ENCODE results near the gene SPEM1. TPM values are rescaled to one million over a fixed set of nuclear protein-coding genes. Genes with fewer than 3 reads are reported as not detected.

SPEM1 gene
- total RNA-seq, 1 donor from 2014 or later, result not detected

GRCh38 chr17:7380855-7381683 lies 39.1 kb upstream of the SPEM1 start, which contains the start of gene TNK1:
TNK1 (plus strand) TSS chr17:7381089; CDS start chr17:7382927, 1,838 bp downstream.
- Histone ChIP-seq H3K27me3 (ENCODE audit: control insufficient read depth, insufficient read depth, low read length) (no peaks in the 10 kb centered on the region), H3K36me3 (ENCODE audit: control insufficient read depth, insufficient read depth, low read length) (peaks cover 12% of the 10 kb centered on the region), H3K4me3 (ENCODE audit: low read depth, low read length) (peak within 1 kb of the TSS; percentile 82)
- no peak for TF ChIP-seq CTCF (IDR thresholded peaks at IDR 0.05; ENCODE audit: insufficient read depth, low read length, severe bottlenecking)
- FAIRE-seq (peak; percentile 58), DNase-seq (ENCODE audit: low read depth) (peak; percentile 62)

GRCh38 chr17:7382901-7383300 lies 37.2 kb upstream of the SPEM1 start:
- TF ChIP-seq CTCF (IDR thresholded peaks at IDR 0.05; ENCODE audit: insufficient read depth, low read length, severe bottlenecking), result no peak
- DNase-seq (ENCODE audit: low read depth) (no peak), FAIRE-seq (no peak)
- Histone ChIP-seq H3K4me3 (ENCODE audit: low read depth, low read length) (no peak overlapping the region), H3K36me3 (ENCODE audit: control insufficient read depth, insufficient read depth, low read length) (peaks cover 19% of the 10 kb centered on the region), H3K27me3 (ENCODE audit: control insufficient read depth, insufficient read depth, low read length) (no peaks in the 10 kb centered on the region)

- DNase-seq (ENCODE audit: low read depth) (no peak), FAIRE-seq (no peak)
- Histone ChIP-seq H3K4me3 (ENCODE audit: low read depth, low read length) (no peak overlapping the region), H3K27me3 (ENCODE audit: control insufficient read depth, insufficient read depth, low read length) (no peaks in the 10 kb centered on the region), H3K36me3 (ENCODE audit: control insufficient read depth, insufficient read depth, low read length) (peaks cover 21% of the 10 kb centered on the region)
- no peak for TF ChIP-seq CTCF (IDR thresholded peaks at IDR 0.05; ENCODE audit: insufficient read depth, low read length, severe bottlenecking)
Measured at GRCh38 chr17:7383371-7383741, 36.8 kb upstream of the SPEM1 start.

- no peak for TF ChIP-seq CTCF (IDR thresholded peaks at IDR 0.05; ENCODE audit: insufficient read depth, low read length, severe bottlenecking)
- FAIRE-seq, result no peak
- no peak for DNase-seq (ENCODE audit: low read depth)
- peaks cover 25% of the 10 kb centered on the region for H3K36me3 ChIP-seq (ENCODE audit: control insufficient read depth, insufficient read depth, low read length)
- no peaks in the 10 kb centered on the region for H3K27me3 ChIP-seq (ENCODE audit: control insufficient read depth, insufficient read depth, low read length)
- no peak overlapping the region for H3K4me3 ChIP-seq (ENCODE audit: low read depth, low read length)
Measured at GRCh38 chr17:7383742-7384488, 36.2 kb upstream of the SPEM1 start.

DNA sequence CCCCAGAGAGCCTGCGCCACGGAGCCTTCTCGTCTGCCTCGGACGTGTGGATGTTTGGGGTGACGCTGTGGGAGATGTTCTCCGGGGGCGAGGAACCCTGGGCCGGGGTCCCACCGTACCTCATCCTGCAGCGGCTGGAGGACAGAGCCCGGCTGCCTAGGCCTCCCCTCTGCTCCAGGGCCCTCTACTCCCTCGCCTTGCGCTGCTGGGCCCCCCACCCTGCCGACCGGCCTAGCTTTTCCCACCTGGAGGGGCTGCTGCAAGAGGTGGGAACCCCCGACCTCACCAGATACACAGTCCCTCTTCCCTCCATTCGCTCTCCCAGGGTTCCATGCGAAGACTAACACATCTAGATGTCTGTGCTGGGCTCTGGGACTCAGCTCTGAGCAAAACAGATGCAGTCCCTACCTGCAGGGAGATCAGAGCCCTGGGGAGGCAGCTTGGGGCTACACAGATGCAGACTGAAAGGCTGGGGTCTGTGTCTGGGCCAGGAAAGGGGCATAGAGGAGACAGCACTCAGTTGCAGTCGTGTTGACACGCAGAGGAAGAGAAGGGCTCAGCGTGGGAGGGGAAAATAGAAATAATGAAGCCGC lies 35.5 kb upstream of the SPEM1 start:
- H3K27me3 ChIP-seq (ENCODE audit: control insufficient read depth, insufficient read depth, low read length), result no peaks in the 10 kb centered on the region
- FAIRE-seq (no peak), DNase-seq (ENCODE audit: low read depth) (no peak)
- H3K36me3 ChIP-seq (ENCODE audit: control insufficient read depth, insufficient read depth, low read length), result peaks cover 29% of the 10 kb centered on the region
- no peak for TF ChIP-seq CTCF (IDR thresholded peaks at IDR 0.05; ENCODE audit: insufficient read depth, low read length, severe bottlenecking)
- no peak overlapping the region for H3K4me3 ChIP-seq (ENCODE audit: low read depth, low read length)

All from bronchial epithelial cell (primary cell).